Cerebellar cortex (tissue), 1 donor: ENCODE measurements around the gene AVPI1.
"Not testable (repeated sequence)": the region's sequence is repeated elsewhere in the genome, so short reads cannot be mapped to it uniquely, and the experiment has no call there.

Source experiments
- DNase-seq: peaks from one replicate; pipeline ENCODE4 v3.0.0-alpha.2; 2015; ENCODE audit warnings: low spot score

AVPI1 gene

DNA sequence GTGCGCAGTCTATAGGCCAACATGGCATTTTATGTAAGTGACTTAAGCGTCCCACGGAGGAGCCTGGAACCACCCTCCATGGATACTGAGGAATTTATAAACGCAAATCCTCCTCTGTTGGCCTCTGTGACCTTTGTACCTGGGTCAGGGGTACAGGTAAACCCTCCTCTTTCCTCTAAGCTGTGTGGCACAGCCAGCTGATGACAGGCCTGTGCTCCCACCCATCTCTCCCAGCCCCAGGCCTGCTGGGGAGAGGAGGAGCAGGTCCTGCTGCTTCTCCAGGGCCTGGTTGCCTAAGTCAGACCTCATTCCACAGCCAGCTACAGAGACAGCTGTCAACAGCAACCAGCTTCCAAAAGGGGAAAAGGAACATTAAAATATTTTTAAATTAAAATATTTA is 5.0 kb downstream of the AVPI1 start:
- DNase-seq: no peak

DNA sequence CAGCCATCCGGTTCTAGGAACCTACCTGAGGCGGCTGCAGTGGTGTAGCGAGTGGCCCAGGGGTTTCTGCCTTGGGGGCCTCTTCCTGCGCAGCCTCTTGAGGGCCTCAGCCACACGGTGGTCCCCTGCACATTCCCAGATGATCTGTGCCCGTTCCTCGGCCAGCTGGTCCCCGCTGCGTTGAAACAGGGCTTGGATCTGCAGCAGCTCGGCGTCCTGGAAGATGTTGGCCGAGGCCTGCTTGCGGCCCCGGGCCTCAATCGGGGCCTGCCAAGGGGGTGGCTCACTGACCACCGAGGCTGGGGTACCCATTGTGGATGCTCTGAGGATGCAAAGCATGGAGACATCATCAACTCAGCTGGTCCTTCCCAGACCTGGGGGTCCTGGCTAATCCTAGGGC is 7.4 kb downstream of the AVPI1 start:
- DNase-seq: no peak

DNA sequence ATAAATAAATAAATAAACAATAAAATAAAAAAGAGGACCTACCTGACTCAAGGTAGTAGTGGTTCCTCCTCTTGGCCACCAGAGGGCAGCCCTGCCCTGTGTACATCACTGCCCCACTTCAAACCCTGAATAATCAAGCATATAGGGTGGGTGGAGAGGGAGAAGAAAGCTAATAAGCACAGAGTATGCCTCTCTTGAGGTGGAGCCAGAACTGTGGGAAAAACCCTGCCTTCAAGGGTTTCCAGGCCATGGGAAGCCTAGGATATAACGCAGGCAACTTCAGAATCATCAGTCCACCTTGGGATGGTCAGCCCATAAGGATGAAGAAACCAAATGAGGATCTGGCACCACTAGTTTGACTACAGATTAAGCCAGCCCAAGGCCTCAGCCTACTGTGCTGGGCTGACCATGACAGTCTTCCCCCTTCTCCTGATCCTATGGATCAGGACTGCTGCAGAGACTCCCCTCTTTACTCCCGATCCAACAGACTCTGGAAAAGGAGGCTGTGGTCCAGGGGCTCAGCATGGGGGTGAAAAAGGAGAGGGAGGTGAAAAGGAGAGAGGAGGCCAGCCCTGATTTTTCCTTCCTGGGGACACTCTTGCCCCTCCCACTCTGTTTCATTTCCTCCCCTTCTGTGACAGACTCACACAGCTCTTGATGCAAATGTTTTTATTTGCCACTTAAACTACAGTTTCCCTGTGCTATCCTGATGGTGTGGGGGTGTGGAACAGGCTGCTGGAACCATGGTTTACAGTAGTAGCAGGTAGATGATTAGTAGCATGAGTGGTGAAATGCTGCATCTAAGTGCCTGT is 10.1 kb downstream of the AVPI1 start:
- peak; percentile 83 for DNase-seq

DNA sequence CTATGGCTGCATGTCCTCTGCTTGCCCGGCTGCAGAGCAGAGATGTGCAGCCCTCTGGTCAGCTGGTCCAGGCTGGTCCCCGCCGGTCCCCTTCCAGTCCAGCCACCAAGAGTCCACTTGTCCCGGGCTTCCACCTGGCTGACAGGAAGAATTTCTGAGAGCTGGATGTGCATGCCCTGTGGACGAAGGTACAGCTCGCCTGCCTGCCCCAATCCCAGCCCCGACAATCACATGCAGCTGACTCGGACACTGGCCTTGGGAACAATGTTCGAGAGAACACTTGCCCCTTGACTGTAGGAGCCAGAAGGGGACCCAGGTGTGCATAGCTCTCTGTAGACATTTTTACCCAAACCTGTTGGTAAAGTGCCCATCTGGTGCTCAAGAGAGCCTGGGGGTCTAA is 11.8 kb downstream of the AVPI1 start:
- no peak for DNase-seq

DNA sequence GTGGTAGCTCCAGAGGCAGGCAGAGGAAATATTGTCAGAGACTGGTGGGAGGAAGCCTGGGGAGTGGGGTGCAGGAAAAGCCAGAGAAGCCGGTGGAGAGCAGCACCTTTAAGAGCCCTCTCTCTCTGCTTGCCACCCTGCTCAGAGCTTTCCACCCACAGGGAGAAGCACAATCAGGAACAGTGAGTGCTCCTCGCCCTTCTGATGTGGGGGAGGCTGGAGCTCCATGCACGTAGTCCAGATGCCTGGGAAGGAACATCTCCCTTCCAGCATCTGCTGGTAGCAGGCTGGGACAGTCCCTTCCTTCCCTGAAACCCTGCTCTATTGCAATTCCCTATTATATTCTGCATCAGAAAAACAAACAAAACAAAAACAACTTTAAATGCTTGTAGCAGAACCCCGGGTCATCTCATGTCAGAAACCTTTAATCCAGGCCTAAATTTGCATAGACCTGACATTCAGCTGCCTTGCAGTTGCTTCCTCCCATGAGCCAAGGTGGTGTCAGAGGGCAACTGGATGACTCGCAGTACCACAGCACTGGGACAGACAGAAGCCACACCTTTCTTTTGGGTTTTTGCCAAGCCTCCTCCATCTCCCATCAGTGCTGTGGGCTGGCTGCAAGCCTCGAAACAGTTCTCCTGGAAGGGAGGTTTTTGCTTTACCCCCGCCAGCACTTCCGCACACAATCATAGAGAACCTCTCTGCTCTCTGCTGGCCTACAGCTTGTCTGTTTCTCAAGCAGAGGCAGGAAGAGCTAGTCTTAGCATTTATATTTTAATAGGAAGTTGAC is 13.1 kb downstream of the AVPI1 start:
- DNase-seq: no peak

DNA sequence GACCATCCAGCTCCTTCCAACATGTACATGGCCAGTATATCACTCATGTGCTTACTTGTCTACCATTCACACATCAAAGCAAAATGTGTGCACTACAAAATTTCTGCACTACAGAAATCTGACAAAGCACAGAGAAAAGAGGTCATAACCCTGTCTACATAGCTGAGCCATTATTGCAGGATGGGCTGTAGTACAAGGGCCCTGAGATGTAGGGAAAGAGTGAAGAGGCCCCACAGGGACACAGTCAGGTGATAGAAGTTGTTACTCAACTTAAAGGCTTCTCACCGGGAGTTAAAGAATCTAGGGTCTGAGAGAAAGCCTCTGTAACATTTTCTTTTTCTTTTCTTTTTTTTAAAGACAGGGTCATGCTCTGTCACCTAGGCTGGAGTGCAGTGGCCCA is 17.5 kb downstream of the AVPI1 start:
- no peak for DNase-seq

DNA sequence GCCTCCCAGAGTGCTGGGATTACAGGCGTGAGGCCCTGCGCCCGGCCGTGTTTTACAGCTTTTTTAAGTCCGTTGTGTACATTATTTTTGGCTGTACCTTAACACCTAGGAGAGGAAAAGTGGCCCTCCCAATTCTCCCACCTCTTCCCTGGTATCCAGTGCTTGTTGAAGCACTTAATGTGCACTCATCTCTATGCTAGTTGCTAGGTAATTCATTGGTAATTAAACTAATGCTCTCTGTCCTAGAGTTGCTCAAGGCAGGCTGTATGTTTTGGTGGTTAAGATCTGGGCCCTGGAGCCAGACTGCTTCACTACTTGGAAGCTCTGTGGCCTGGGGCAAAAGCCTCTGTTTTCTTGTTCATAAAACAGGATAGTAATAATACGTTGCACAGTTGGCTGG is 19.6 kb downstream of the AVPI1 start:
- no peak for DNase-seq

DNA sequence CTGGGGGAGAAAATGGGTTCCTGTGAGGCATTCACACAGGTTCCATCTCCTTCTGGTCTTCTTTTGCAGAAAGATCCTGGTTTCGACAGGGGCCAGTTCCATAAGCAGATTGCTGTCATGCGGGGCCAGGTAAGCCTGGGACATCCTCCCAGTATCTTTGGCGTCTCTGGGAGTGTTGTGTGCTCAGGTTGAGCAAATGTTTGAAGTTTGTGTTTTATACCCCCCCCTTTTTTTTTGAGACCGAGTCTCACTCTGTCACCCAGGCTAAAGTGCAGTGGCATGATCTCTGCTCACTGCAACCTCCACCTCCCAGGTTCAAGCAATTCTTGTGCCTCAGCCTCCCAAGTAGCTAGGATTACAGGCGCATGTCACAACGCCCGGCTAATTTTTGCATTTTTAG is 20.0 kb downstream of the AVPI1 start:
- DNase-seq: no peak

DNA sequence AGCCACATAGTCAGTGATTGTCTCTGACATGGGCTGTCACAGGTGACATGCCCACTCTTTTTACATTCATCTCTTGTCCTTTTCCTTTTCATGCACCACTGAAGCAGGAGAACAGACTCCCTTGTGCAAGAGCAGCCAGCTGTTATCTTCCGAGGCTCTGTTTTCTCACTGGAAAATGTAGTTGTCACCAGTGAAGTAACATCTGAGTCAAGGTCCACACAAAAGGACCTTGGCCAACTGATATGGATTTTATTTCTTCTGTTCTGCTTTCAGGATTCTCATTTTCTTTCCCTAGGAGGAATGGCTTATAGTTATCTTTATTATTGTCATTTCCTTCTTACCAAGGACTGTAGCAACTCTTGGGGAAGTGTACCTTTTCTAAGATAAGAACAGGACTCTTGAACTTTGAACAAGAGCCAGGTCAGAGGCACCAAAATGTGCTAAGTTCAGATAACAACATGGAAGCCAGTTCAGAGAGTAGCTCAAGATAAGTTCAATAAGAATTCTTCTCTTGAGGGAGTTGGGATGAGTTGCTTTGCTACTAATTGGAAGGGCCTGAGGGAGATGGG is 22.7 kb downstream of the AVPI1 start:
- DNase-seq: no peak

DNA sequence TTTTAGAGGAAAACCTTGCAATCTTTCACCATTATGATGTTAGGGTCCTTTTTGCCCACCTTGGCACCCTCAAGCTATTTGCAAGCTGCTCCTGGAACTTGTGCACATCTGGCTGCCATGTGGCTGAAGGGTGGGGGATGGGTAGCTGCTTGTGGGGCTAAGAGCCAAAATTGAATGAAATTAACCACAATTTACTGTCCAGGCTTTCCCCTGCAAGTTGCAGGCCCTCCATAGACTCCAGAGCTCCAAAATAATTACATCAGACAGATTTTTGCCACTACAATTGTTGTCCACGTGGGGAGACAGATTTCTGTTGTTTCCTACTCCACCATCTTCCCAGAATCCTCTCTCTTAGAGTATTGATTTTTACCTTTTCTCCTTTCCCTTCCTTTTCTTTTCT is 27.5 kb downstream of the AVPI1 start:
- no peak for DNase-seq

DNA sequence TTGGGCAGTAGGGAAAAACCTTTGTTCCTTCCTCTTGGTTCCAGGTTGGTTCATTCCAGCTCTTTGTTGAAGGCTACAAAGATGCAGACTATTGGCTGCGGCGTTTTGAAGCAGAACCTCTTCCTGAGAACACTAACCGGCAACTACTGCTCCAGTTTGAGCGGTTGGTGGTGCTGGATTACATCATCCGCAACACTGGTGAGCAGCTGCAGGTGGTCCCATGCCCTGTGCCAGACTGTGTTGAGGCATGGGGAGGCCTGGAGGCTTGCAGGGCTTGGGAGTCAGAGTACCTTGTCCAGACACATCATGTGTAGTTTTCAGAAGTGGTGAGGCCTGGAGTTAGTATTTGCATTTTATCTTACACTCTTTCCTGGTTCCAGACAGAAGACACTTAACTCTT is 30.3 kb downstream of the AVPI1 start:
- DNase-seq: no peak

DNA sequence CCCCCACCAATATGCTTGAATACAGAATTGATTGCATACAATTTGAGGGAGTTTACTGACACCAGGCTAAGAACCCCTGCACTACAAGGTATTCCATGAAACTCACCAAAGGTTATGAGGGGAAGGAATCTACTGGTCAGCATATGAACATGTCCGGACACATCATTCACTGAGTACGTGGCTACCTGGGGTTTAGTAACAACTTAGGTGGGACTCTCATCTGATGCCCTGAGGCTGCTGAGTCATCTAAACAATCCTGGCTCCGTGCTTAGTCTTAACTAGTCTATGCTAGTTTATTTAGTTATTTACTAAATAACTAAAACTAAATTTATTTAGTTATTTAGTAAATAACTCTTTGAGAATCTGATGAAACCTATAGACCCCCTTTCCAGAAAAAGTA is 35.3 kb downstream of the AVPI1 start:
- DNase-seq: no peak

DNA sequence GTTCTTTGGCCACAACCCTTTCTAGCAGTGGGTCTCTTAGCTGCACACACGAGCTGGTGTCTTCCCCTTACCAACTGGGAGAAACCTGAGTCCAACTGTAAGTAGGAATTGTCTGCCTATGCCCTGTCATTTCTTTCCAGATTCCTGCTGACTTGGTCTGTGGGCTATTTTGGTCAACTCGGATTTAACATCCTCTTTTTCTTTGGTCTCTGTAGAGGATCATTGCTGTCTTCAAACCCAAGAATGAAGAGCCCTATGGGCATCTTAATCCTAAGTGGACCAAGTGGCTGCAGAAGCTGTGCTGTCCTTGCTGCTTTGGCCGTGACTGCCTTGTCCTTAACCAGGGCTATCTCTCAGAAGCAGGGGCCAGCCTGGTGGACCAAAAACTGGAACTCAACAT is 36.3 kb downstream of the AVPI1 start:
- DNase-seq: no peak

DNA sequence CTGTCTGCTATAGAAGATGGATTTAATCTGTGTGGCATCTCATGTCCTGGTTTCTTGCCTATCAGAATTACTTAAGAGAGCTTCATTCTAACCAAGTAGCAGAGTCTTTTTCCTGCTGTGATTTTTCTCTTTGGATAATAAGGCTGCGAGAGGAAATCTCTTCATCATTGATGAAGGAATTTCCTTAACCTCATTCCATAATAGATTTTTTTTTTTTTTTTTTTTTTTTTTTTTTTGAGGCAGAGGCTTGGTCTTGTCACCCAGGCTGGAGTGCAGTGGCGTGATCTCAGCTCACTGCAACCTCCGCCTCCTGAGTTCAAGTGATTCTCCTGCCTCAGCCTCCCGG is 37.7 kb downstream of the AVPI1 start:
- DNase-seq: not testable (repeated sequence)

DNA sequence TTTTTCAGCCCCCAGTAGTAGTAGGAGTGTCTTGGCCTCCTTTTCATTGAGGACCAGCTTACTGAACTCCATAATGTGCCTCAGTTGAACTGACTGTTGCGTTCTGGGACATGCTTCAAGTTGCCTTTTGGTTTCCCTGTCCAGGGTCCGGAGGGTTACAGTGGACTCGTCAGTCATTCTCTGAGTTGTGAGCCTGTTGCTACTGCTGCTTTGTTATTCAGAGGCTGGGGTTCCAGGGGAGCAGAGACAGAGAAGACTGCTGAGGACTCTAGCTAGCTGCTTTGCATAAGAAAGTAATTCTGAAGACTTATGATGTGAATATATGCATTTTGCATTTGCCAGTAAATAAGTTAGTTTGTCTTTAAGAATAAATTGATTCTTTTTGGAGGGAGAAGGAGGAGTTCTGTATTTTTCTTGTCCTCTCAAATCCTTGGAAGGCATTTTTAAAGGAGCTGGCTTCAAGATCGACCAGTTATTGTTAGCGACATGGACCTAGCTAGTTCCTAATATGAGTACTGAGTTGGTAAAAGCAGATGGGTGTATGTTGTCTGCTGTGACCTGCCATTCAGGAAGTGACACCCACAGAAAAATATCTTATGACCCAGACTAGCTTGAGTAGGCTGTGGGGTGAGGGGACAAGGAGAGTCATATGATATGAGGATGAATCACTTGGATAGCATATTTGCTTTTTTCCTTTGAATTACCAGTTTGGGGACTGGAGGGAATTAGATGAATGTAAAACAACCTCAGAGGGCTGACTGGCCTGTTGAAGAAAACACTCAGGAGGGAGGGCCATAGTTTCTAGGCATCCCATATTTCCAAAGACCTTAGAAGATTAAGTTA is 38.3 kb downstream of the AVPI1 start:
- DNase-seq: no peak

DNA sequence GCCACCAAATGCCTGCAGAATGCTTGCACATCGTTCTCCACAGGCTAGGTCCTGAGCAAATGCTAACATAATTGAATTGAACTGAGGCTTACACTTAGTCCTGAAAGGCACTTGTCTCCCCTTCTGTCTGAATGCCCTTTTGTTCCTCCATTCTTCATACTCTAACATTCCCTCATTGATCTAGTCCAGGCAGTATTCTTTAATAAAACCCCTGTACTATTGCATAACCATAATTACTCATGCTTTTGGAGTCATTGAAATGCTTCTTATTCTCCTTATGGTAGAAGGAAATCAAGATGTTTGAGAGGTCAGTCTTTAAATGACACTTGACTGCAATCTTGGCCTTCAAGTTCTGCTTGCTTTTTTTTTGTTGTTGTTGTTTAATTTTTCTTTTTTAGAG is 39.5 kb downstream of the AVPI1 start:
- no peak for DNase-seq

DNA sequence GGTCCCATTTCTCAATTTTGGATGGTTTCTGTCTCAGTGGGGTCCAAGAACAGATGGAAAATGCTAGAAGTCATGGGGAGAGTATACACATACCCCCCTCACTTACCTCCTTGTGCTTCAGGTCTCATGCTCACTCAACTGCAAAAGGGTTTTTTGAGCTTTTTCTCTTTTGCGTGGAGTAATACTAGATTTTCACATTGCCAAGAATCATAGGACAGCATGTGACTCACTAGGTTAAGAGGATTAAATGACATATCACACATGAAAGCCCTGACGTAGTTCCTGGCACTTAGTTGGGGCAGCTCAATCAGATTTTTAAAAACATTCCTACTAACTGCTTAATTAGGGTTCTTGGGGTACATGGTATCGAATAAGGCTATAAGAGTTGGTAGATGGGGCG is 42.1 kb downstream of the AVPI1 start:
- no peak for DNase-seq

DNA sequence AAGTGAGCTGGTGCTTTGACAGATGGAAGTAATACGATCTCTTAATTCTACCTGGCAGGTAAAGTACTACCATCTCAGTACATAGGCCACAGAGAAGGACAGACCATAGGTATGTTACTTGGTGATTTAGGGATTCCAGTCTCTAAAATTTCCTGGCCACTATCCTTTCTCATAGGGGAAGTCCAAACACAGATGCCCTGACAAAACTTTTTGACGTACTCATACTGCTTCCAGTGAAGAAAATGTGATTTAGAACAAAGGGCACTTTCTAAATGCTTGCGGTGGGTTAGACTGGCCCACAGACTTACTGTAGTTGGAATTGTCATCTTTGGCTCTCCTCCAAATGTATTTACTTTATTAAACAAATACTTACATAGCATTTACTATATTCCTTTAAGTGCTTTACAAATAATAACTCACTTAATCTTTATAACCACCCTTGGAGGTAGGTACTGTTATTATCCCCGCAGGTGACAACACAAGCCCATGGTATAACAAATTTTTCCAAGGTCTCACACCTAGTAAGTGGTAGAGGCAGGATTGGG is 43.5 kb downstream of the AVPI1 start:
- DNase-seq: no peak

DNA sequence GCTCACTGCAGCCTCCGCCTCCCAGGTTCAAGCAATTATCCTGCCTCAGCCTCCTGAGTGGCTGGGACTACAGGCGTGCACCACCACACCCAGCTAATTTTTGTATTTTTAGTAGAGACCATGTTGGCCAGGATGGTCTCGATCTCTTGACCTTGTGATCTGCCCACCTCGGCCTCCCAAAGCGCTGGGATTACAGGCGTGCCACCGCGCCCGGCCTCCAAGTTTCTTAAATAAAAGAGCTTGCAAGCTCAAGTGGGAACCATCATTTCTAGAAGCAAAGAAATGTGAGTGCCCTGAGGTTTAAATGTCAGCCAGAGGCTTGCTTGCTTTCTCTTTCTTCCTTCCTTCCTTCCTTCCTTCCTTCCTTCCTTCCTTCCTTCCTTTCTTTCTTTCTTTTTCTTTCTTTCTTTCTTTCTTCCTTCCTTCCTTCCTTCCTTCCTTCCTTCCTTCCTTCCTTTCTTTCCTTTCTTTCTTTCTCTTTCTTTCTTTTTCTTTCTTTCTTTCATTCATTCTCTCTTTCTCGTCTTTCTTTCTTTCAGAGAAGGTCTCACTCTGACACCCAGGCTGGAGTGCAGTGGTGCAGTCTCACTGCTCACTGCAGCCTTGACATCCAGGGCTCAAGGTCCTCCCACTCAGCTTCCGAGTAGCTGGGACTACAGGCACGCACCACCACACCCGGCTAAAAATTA is 44.4 kb downstream of the AVPI1 start:
- DNase-seq: not testable (repeated sequence)

DNA sequence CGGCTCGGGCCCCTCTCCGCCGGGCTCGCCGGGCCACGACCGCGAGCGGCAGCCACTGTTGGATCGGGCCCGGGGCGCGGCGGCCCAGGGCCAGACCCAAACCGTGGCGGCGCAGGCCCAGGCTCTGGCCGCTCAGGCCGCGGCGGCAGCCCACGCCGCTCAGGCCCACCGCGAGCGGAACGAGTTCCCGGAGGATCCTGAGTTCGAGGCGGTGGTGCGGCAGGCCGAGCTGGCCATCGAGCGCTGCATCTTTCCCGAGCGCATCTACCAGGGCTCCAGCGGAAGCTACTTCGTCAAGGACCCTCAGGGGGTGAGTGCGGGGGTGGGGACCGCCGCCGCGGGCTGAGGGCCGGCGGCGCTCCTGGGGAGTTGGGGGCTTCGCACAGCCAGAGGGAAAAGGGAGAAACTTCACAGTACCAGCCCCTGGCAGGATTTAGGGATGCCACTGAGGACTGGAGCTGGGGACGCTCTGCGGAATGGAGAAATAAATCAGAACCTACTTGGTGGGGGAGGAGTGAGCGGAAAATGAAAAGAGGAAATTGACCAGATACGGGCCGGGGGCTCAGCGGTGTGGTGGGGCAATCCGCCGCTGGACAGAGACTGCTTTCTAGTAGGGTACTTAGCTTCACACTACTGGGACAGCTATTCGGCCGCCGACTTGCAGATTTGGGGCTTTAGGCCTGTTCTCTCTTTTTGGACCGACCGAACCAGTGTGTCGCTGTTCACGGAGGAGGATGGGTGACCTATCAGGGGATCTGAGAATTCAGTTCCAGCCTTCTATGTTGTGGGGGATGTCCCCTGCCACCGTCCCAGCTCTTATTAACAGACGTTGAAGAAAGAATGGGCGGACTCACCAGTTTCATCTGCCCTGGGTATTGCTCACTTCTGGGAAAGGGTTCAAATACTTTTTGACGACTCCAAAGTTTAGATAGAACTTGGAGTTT is 45.9 kb downstream of the AVPI1 start:
- no peak for DNase-seq
